Right lung (tissue), 10 donors: ENCODE results near the gene TWF2. TPM values are rescaled to one million over a fixed set of nuclear protein-coding genes. Genes with fewer than 3 reads are reported as not detected.
"Not testable (repeated sequence)": the region's sequence is repeated elsewhere in the genome, so short reads cannot be mapped to it uniquely, and the experiment has no call there.

ENCODE experiments used
- DNase-seq, 2 donors: peaks; one replicate each; pipeline ENCODE4 v3.0.0-alpha.2; 2013
- long read RNA-seq, 8 donors: transcript quantifications; one replicate each; lab custom pipeline, GENCODE V29; 2026
- polyA plus RNA-seq, 5 donors: library from polyadenylated mRNA; unstranded; fragments of 120-200 nt; gene quantifications; one replicate each; pipeline versions ENCODE4 v1.2.1 to v1.2.3, GENCODE V29; 2013; ENCODE audit warnings: inconsistent platforms in 1 of 5, low replicate concordance in 1 of 5; ENCODE audit not compliant: insufficient read length in 5 of 5, insufficient read depth in 1 of 5

The TWF2 gene
- 10 to 100 TPM; 25.5 to 45.0 (median 31.5) TPM for polyA plus RNA-seq
- long read RNA-seq, donor 1, transcript TWF2-201 (9 exons, 1,718 nt): major isoform, 22 of 28 reads
- long read RNA-seq, donor 1, partial matches to known transcripts: 6 of 28 reads
- long read RNA-seq, donor 1, other reads (novel, unspliced or antisense): 0 of 28 reads
- long read RNA-seq, donor 2, transcript TWF2-201 (9 exons, 1,718 nt): major isoform, 10 of 11 reads
- long read RNA-seq, donor 2, partial matches to known transcripts: 0 of 11 reads
- long read RNA-seq, donor 2, other reads (novel, unspliced or antisense): 0 of 11 reads
- long read RNA-seq, donor 3, transcript TWF2-201 (9 exons, 1,718 nt): major isoform, 21 of 21 reads
- long read RNA-seq, donor 3, partial matches to known transcripts: 0 of 21 reads
- long read RNA-seq, donor 3, other reads (novel, unspliced or antisense): 0 of 21 reads
- long read RNA-seq, donor 4, transcript TWF2-201 (9 exons, 1,718 nt): major isoform, 10 of 10 reads
- long read RNA-seq, donor 4, partial matches to known transcripts: 0 of 10 reads
- long read RNA-seq, donor 4, other reads (novel, unspliced or antisense): 0 of 10 reads
- long read RNA-seq, donor 5, transcript TWF2-201 (9 exons, 1,718 nt): major isoform, 19 of 30 reads
- long read RNA-seq, donor 5, partial matches to known transcripts: 11 of 30 reads
- long read RNA-seq, donor 5, other reads (novel, unspliced or antisense): 0 of 30 reads
- long read RNA-seq, donor 6, transcript TWF2-201 (9 exons, 1,718 nt): major isoform, 35 of 51 reads
- long read RNA-seq, donor 6, partial matches to known transcripts: 6 of 51 reads
- long read RNA-seq, donor 6, other reads (novel, unspliced or antisense): 10 of 51 reads
- long read RNA-seq, donor 7, transcript TWF2-201 (9 exons, 1,718 nt): major isoform, 18 of 25 reads
- long read RNA-seq, donor 7, partial matches to known transcripts: 7 of 25 reads
- long read RNA-seq, donor 7, other reads (novel, unspliced or antisense): 0 of 25 reads
- long read RNA-seq, donor 8, transcript TWF2-201 (9 exons, 1,718 nt): major isoform, 7 of 7 reads
- long read RNA-seq, donor 8, partial matches to known transcripts: 0 of 7 reads
- long read RNA-seq, donor 8, other reads (novel, unspliced or antisense): 0 of 7 reads

GRCh38 chr3:52238761-52239701, at the start of gene TWF2:
TWF2 (minus strand) TSS chr3:52239158; CDS start chr3:52239016, 142 bp downstream.
- DNase-seq: peak; percentile 84

DNA sequence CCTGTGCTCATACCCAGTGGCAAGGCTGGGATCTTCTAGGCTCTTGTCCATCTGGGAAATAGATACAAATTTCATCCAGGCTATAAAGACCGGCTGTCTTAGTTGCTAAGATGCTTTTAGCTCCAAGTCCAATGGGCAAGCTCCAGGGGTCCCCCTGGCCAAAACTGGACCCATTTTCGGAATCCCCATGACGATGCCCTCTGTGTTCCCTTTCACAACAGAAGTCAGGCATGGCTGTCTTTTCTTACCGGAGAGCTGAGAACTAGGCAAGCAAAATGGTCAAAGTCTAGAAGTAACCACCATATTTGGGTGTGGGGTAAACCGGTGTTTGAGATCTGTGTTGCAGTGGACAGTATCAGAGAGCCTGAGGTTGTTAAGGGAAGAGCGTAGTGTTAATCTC, 49.7 kb upstream of the TWF2 start:
- no peak for DNase-seq

DNA sequence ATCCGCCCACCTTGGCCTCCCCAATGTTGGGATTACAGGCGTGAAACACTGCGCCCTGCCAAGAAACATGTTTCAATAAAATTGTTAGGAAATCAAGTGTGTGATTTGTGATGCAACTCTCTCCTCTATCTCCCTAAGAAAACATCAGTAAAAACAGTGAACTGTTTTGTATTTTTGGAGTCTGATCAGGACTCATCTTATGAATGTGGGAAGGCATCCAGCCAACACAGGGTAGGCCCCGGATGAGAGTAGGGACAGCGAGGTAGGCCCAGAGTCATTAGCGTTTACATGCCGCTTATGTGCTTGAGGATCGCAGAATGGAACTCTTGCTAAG, 47.8 kb upstream of the TWF2 start:
- DNase-seq: no peak

GRCh38 chr3:52284051-52284450, 45.1 kb upstream of the TWF2 start:
- DNase-seq: not testable (repeated sequence)

DNA sequence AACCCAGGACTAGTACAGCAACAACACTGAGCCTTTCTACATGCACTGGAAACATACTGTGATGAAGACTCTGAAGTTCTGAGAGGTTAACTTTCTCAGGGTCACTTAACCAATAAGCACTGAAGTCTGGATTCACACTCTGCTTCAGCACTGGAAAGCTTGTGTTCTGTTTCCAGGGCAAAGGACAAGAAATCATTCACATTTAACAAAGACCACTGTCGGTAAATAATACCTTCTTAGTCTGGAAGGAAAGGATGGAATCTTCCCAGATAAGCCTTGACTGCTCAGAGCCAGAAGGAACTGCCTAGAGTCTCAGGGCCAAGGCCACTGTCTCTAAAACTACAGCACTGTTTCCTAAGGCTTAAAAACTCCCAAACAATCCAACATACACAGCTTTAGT, 44.3 kb upstream of the TWF2 start:
- no peak for DNase-seq

- DNase-seq: no peak
Measured at GRCh38 chr3:52281981-52282801, 43.2 kb upstream of the TWF2 start.

DNA sequence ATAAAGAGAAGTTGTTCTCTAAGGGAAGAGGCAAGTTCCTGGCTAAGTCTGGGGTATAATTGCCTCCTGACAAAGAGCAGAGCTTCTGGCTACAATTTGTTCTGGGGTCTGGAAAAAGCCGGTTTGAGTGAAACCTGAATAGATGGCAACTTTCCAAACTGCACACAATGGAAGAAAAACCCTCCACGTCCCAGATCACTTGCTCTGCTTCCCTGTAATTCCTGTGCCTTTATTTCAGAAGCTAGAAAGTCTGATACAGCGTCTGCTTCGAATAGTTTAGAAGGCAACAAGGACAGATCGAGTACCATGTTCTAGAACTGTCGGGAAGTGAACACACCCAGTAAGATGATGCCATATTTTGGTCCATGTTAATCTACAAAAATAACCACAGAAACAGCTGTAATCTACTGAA, 41.1 kb upstream of the TWF2 start:
- DNase-seq: no peak

DNA sequence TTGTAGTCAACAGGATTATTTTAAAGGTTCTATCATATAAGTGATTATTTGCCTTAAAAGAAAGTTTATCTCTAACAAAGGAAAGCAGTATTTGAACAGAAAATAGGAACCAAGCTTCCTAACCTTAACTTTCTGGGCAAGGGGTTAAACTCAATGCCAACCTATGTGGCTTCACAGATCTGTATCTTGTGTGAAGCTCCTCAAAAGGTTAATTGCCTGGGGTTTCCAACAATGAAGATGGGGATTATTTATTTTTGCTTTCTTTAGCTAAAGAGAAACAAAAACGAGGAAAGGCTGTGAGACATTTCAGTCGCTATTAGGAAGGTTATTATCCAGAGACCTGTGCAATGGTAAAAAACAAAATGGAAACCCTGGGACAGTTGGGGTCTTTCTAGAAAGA, 40.6 kb upstream of the TWF2 start:
- DNase-seq: no peak

DNA sequence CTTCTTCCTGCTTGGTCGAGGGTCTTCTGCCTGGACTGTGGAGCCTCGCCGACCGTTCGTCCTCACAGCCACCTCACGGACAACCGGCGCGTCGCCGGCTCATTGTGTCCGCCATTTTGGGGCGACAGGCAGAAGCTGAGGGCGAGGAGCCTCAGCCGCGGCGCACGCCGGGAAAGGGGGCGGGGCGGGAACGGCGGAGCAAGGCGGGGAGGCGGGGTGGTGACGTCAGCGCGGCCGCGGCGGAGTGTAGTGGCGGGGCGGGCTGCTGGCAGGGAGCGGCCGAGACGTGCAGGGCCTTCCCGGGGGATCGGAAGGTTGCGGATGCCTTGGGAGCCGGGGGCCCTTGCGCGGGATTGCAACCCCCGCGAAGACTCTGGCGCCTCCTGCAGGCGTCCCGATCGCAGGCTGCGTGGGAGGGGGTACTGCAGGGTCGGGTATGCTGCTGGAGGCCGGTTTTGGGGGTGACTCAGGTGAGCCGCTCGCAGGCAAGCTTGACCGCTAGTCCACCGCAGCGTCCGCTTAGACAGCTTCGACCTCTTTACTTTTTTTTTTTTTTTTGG, 39.6 kb upstream of the TWF2 start, which contains the start of gene WDR82:
WDR82 (minus strand) TSS at position 140 of the 560 bp plus-strand sequence. CDS start 288 bp downstream, outside the sequence.
- DNase-seq: peak; percentile 94 to 95

DNA sequence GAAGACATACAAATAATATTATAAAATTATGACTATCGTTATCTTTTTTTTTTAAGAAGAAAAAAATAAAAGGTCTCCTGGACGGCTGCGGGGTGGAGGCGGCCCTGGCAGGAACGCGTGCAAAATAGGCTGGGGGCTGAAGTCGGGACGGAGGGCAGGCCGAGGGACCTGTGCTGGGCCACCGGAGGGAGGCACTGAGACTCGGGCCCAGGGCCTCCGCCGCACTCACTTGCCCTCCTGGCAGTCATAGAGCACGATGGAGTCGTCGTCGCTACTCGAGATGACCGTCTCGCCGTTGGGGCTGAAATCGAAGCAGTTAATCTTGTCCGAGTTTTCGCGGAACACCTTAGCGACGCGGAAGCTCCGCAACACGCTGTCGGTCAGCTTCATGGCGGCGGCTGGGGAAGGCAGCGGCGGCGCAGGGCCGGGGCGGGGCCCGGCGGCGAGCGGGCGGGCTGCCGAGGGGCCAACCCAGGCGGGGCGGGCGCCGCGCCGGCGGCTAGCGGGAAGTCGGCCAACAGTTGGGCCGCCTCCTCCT, 39.1 kb upstream of the TWF2 start:
- DNase-seq: peak in 1 of 2 donors; percentile 68

- peak; percentile 75 for DNase-seq
Measured at GRCh38 chr3:52277071-52277964, 38.4 kb upstream of the TWF2 start.

DNA sequence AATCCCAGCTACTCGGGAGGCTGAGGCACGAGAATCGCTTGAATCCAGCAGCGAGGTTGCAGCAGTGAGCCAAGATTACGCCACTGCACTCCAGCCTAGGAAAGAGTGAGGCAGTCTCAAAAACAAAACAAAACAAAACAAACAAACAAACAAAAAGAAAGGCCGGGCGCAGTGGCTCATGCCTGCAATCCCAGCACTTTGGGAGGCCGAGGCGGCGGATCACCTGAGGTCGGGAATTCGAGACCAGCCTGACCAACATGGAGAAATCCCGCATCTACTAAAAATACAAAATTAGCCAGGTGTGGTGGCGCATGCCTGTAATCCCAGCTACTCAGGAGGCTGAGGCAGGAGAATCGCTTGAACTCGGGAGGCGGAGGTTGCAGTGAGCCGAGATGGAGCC, 35.8 kb upstream of the TWF2 start:
- not testable (repeated sequence) for DNase-seq

GRCh38 chr3:52272831-52273230, 33.9 kb upstream of the TWF2 start:
- no peak for DNase-seq

- DNase-seq: not testable (repeated sequence)
Measured at GRCh38 chr3:52272172-52272571, 33.2 kb upstream of the TWF2 start.

GRCh38 chr3:52270252-52270754, 31.3 kb upstream of the TWF2 start:
- no peak for DNase-seq

DNA sequence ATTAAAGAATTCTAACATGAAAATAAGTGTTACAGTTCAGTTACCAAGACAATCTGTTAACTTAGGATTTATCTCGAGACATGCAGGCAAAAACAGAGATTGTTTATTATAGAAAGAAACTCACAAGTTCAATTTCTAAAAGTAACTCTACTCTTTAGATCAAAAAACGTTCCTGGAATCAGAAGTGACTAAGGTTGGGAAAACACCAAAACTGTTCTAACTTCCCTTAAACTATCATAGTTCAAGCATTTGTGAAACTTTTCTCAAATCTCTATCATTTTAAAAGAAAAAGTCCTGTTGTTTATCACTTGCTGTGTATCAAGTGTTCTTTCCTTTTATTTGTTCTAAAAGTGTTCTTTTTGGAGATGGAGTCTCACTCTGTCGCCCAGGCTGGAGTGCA, 30.8 kb upstream of the TWF2 start:
- DNase-seq: no peak

DNA sequence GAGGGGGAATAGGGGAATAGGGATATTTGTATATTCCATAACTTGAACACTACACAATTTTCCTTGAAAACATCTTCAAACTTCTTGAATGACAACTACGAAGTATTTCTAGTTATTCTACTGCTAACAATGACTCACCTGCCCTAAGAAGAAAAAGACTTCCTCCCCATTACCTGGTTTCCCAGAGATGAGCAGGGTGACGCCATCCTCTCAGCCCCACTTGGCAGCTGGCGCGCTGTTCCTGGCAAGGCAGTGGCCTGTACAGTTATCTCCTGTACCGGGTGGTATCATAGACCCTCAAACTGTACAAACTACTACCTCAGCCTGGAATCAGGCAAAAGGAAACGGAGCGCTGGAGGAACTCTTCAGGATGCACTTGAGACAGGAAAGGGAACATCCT, 29.1 kb upstream of the TWF2 start:
- DNase-seq: no peak

DNA sequence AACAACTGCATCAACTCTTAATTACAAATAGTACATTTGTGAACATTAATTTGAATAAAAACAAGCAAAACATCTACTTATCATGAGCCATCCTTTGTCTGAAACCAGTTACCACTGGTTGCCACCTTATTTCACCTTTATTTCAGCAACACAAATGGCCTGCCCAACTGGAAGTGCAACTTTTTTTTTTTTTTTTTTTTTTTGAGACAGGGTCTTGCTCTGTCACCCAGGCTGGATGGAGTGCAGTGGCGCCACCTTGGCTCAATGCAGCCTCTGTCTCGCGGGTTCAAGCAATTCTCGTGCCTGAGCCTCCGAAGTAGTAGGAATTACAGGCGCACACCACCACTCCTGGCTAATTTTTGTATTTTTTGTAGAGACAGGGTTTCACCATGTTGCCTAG, 26.4 kb upstream of the TWF2 start:
- DNase-seq: no peak
